GM23338 (cell line): ENCODE data around the gene FOXI1. TPM values are rescaled to one million over a fixed set of nuclear protein-coding genes. Genes with fewer than 3 reads are reported as not detected.
A peak's percentile ranks its signal among the peaks of the same experiment; 100 is the strongest.

Source experiments
- ATAC-seq: fragments of 200-7000 bp; cut with Tn5 transposase; 3 replicates; pipeline ENCODE4 v1.9.1; 2020
- DNase-seq: peaks from one replicate; pipeline ENCODE4 v3.0.0-alpha.2; 2015; ENCODE audit warnings: low spot score
- H2AFZ ChIP-seq: fragments of 200-600 bp; sonication (generic); 2 replicates; pipeline ENCODE4 v1.8.0; 2016; ENCODE audit warnings: antibody characterized with exemption, mild to moderate bottlenecking, moderate library complexity
- H3F3A ChIP-seq: fragments of 200-600 bp; sonication (generic); replicated peaks from 2 replicates; pipeline ENCODE4 v1.8.0; 2017; ENCODE audit warnings: antibody characterized with exemption, mixed run types, low read depth
- H3K27ac ChIP-seq: fragments of 200-600 bp; sonication (generic); 2 replicates; pipeline ENCODE4 v1.6.1; 2016; ENCODE audit warnings: low read depth
- H3K27me3 ChIP-seq: fragments of 200-600 bp; sonication (generic); 2 replicates; pipeline ENCODE4 v1.8.0; 2016; ENCODE audit warnings: mild to moderate bottlenecking, mixed run types, moderate library complexity; ENCODE audit not compliant: insufficient read depth
- H3K36me3 ChIP-seq: fragments of 200-600 bp; sonication (generic); 2 replicates; pipeline ENCODE4 v1.8.0; 2016; ENCODE audit warnings: mild to moderate bottlenecking; ENCODE audit not compliant: insufficient read depth
- H3K4me1 ChIP-seq: fragments of 200-600 bp; sonication (generic); 2 replicates; pipeline ENCODE4 v1.8.0; 2016; ENCODE audit warnings: mild to moderate bottlenecking, moderate library complexity; ENCODE audit not compliant: insufficient read depth
- H3K4me2 ChIP-seq: fragments of 200-600 bp; sonication (generic); 2 replicates; pipeline ENCODE4 v1.7.1; 2017; ENCODE audit warnings: mixed run types
- H3K4me3 ChIP-seq: fragments of 200-600 bp; sonication (generic); 2 replicates; pipeline ENCODE4 v1.6.1; 2016; ENCODE audit warnings: mixed run types
- H3K79me2 ChIP-seq: fragments of 200-600 bp; sonication (generic); replicated peaks from 2 replicates; pipeline ENCODE4 v1.8.0; 2017; ENCODE audit warnings: mild to moderate bottlenecking; ENCODE audit not compliant: insufficient read depth
- H3K9me2 ChIP-seq: fragments of 200-600 bp; sonication (generic); 2 replicates; pipeline ENCODE4 v1.8.0; 2017; ENCODE audit not compliant: insufficient read depth
- H4K20me1 ChIP-seq: fragments of 200-600 bp; sonication (generic); replicated peaks from 2 replicates; pipeline ENCODE4 v1.8.0; 2017; ENCODE audit warnings: mild to moderate bottlenecking; ENCODE audit not compliant: insufficient read depth
- H3K27ac Mint-ChIP-seq: 2 replicates; pipeline ENCODE4 v1.8.0; 2020; ENCODE audit warnings: inconsistent platforms, mild to moderate bottlenecking, moderate library complexity, mixed read lengths
- H3K27me3 Mint-ChIP-seq: 3 replicates; pipeline ENCODE4 v1.8.0; 2022; ENCODE audit warnings: low read depth, mild to moderate bottlenecking, moderate library complexity, mixed read lengths, inconsistent platforms; ENCODE audit not compliant: insufficient read depth, poor library complexity
- H3K36me3 Mint-ChIP-seq: 3 replicates; pipeline ENCODE4 v1.8.0; 2021; ENCODE audit warnings: low read depth, mild to moderate bottlenecking, inconsistent platforms, moderate library complexity, mixed read lengths
- H3K4me1 Mint-ChIP-seq: 3 replicates; pipeline ENCODE4 v1.8.0; 2020; ENCODE audit warnings: mild to moderate bottlenecking, inconsistent platforms, mixed read lengths
- H3K4me3 Mint-ChIP-seq: 3 replicates; pipeline ENCODE4 v1.8.0; 2021; ENCODE audit warnings: moderate library complexity, mild to moderate bottlenecking, inconsistent platforms, mixed read lengths
- H3K9me3 Mint-ChIP-seq: 3 replicates; pipeline ENCODE4 v1.8.0; 2020; ENCODE audit warnings: moderate library complexity, mild to moderate bottlenecking, inconsistent platforms, mixed read lengths
- JUNB ChIP-seq: IDR thresholded peaks from one replicate; pipeline ENCODE4 v1.6.1; 2016; ENCODE audit warnings: antibody characterized with exemption; ENCODE audit not compliant: unreplicated experiment
- NANOG ChIP-seq: IDR thresholded peaks from 2 replicates; pipeline ENCODE4 v1.6.1; 2016; ENCODE audit warnings: antibody characterized with exemption, borderline replicate concordance
- STAT1 ChIP-seq: IDR thresholded peaks from one replicate; pipeline ENCODE4 v1.6.1; 2016; ENCODE audit warnings: antibody characterized with exemption; ENCODE audit not compliant: unreplicated experiment
- ZNF462 ChIP-seq: fragments of 250-450 bp; sonication (Bioruptor Pico); IDR thresholded peaks from 2 replicates; pipeline ENCODE4 v1.5.0; 2020; ENCODE audit warnings: mild to moderate bottlenecking, moderate library complexity
- polyA plus RNA-seq: library from polyadenylated mRNA; unstranded; fragments of >200 nt; fragmentation: Nextera tagmentation; extraction: Ambion mirVana; gene quantifications from 2 replicates; pipeline ENCODE4 v1.2.1, GENCODE V29; 2016
- total RNA-seq: library from RNA; depleted of rRNA; stranded (reverse); fragments of >200 nt; shearing (Covaris generic); gene quantifications from 2 replicates; pipeline ENCODE4 v1.2.3, GENCODE V29; 2014
- TF ChIP-seq, protein P1 (sequence below), 2 experiments: fragments of 200-600 bp in 1 of 2; sonication (generic) in 1 of 2; conservative IDR thresholded peaks; 2 replicates each; pipeline versions ENCODE4 v1.5.1 to v1.6.1; 2016 to 2017; ENCODE audit warnings: antibody characterized with exemption in 2 of 2, low read depth in 2 of 2, mild to moderate bottlenecking in 2 of 2, moderate library complexity in 1 of 2

Gene FOXI1
- total and polyA plus RNA-seq, 2 experiments from 2014 or later = not detected

DNA sequence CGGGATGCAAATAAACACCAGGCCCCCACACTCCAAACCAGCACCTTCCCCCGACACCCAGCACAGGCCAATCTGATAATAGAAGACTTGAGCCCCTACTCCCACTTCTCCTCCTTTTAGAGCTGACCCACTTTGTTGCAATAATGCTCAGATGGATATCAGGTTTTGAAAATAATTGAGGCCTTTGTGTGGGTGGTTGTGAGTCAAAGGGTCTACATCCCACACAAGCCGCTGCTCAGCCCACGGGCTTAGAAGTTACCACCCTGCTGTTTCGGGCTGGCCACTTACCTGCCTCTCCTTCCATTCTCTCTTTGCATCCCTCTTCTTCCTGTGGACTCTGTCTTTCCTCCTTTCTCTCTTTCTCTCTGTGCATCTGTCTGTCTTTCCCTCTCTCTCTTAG, 36.2 kb upstream of the FOXI1 start (continued):
- TF ChIP-seq ZNF462 (CRISPR knock-in tag) = no peak

DNA sequence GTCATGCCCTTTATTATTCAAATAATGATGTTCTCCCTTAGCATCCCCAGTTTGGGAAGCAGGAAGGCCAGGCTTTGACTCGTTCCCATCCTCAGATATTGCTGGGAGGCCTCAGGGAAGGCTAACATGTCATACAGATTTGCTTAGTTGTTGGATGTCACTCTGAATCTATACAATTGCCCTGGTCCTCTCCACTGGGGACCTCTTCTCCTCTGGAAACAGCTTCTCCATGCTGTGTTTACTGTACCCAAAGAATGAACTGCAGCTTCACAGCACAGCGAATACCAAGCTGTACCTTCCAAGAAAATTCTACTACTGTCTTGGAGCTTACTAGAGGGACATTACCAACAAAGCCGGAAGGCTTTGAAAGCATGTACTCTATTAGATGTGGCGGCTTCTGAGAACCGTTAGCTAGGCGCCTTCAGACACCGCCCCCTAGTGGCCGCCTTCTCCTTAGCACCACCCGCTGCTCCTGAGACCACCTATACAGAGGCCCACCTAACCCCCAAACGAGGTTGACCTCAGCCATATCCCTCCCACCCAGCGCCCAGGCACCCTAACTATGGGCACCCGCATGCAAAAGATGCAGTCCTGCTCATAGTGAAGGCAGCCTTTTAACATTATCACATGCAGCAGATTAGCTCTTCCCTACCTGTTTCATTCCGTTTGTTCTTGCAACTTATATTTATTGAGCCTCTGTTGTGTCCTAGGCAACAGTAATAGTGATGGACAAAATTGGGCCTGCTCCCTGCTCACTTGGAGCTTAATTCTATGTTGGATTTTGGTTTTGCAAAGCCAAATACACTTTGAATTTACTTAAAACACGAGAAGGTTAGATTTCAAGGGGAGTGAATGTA, 34.9 kb upstream of the FOXI1 start:
- Histone ChIP-seq H4K20me1 (no peaks in the 10 kb centered on the region), H3K9me2 (no peaks in the 10 kb centered on the region), H3K4me2 (no peak overlapping the region), H3K79me2 (no peaks in the 10 kb centered on the region), H3K27me3 (no peaks in the 10 kb centered on the region), H3K27ac (no peak overlapping the region), H3K4me3 (no peak overlapping the region), H3F3A (no peaks in the 10 kb centered on the region), H3K36me3 (no peaks in the 10 kb centered on the region), H3K4me1 (peaks cover 4% of the 10 kb centered on the region; the same call in 1 of the 2 replicates), H2AFZ (no peak overlapping the region)
- DNase-seq = peak; percentile 81
- peak; percentile 97 for ATAC-seq
- H3K27me3 Mint-ChIP-seq = peaks cover 2% of the 10 kb centered on the region
- H3K9me3 Mint-ChIP-seq = no peaks in the 10 kb centered on the region
- TF ChIP-seq JUNB = no peak
- TF ChIP-seq, protein P1, sequence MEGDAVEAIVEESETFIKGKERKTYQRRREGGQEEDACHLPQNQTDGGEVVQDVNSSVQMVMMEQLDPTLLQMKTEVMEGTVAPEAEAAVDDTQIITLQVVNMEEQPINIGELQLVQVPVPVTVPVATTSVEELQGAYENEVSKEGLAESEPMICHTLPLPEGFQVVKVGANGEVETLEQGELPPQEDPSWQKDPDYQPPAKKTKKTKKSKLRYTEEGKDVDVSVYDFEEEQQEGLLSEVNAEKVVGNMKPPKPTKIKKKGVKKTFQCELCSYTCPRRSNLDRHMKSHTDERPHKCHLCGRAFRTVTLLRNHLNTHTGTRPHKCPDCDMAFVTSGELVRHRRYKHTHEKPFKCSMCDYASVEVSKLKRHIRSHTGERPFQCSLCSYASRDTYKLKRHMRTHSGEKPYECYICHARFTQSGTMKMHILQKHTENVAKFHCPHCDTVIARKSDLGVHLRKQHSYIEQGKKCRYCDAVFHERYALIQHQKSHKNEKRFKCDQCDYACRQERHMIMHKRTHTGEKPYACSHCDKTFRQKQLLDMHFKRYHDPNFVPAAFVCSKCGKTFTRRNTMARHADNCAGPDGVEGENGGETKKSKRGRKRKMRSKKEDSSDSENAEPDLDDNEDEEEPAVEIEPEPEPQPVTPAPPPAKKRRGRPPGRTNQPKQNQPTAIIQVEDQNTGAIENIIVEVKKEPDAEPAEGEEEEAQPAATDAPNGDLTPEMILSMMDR (conservative IDR thresholded peaks at IDR 0.05; ENCODE audit: low read depth in 2 of 2) = peak; percentile 79 to 87
- no peak for TF ChIP-seq STAT1
- no peak for TF ChIP-seq NANOG
- H3K27ac Mint-ChIP-seq = no peak overlapping the region
- H3K4me1 Mint-ChIP-seq = peaks cover 18% of the 10 kb centered on the region
- H3K36me3 Mint-ChIP-seq = no peaks in the 10 kb centered on the region
- H3K4me3 Mint-ChIP-seq = no peak overlapping the region
